Fibroblast of villous mesenchyme (primary cell): ENCODE data around the gene NEMP1. TPM values are rescaled to one million over a fixed set of nuclear protein-coding genes. Genes with fewer than 3 reads are reported as not detected.

ENCODE experiments used
- DNase-seq: peaks from one replicate; pipeline ENCODE4 v3.0.0-alpha.2; 2010; ENCODE audit warnings: low read depth
- H3K4me3 ChIP-seq: 2 replicates; pipeline ENCODE4 v1.5.1; 2011; ENCODE audit warnings: low read depth, mild to moderate bottlenecking, low read length
- CTCF ChIP-seq: IDR thresholded peaks from 2 replicates; pipeline ENCODE4 v1.5.1; 2012; ENCODE audit warnings: low read depth, mild to moderate bottlenecking, low read length; ENCODE audit not compliant: insufficient read depth
- total RNA-seq: library from RNA; depleted of rRNA; stranded (reverse); fragments of >200 nt; gene quantifications from 2 replicates; pipeline ENCODE4 v1.2.3, GENCODE V29; 2012

Gene NEMP1
- total RNA-seq, 1 donor: 19.0 TPM

GRCh38 chr12:57049119-57049446 is 29.5 kb downstream of the NEMP1 start:
- DNase-seq: no peak
- no peak for TF ChIP-seq CTCF
- no peak overlapping the region for H3K4me3 ChIP-seq

- no peak overlapping the region for H3K4me3 ChIP-seq
- TF ChIP-seq CTCF: no peak
- DNase-seq: no peak
These were observed 30.0 kb downstream of the NEMP1 start for GRCh38 chr12:57048423-57049118.

- TF ChIP-seq CTCF: no peak
- peak; percentile 27 for DNase-seq
These were observed 30.6 kb downstream of the NEMP1 start for GRCh38 chr12:57047981-57048380.

GRCh38 chr12:57046947-57047890 is 31.4 kb downstream of the NEMP1 start:
- H3K4me3 ChIP-seq: no peak overlapping the region
- DNase-seq: no peak
- TF ChIP-seq CTCF: no peak

More at GRCh38 chr12:57047981-57048380, 30.6 kb downstream of the NEMP1 start:
- no peak overlapping the region for H3K4me3 ChIP-seq

GRCh38 chr12:57046086-57046791 is 32.4 kb downstream of the NEMP1 start:
- no peak for DNase-seq
- H3K4me3 ChIP-seq: no peak overlapping the region
- no peak for TF ChIP-seq CTCF

- DNase-seq: no peak
- no peak for TF ChIP-seq CTCF
- H3K4me3 ChIP-seq: no peak overlapping the region
These were observed 33.7 kb downstream of the NEMP1 start for GRCh38 chr12:57044889-57045288.
